SK-N-SH (cell line): ENCODE measurements around the gene HIGD1C. TPM values are rescaled to one million over a fixed set of nuclear protein-coding genes. Genes with fewer than 3 reads are reported as not detected.

Experiments
- CTCF ChIA-PET: fragments of 300-600, 350-600 bp; formaldehyde crosslinking; extraction: SDS; loops from one replicate; lab custom pipeline; 2021; lab: Yijun Ruan, JAX
- POLR2A ChIA-PET: fragments of 350-600 bp; sonication (Branson Sonifier 250); formaldehyde crosslinking; extraction: SDS; loops from one replicate; lab custom pipeline; 2020; ENCODE audit warnings: antibody characterized with exemption, inconsistent platforms; lab: Yijun Ruan, JAX
- DNase-seq: peaks from one replicate; pipeline ENCODE4 v3.0.0; 2012
- H2AFZ ChIP-seq: fragments of 200-600 bp; sonication (generic); 2 replicates; pipeline ENCODE4 v1.8.1; 2016; ENCODE audit warnings: antibody characterized with exemption, mild to moderate bottlenecking, low read depth
- H3F3A ChIP-seq: fragments of 200-600 bp; sonication (generic); replicated peaks from 2 replicates; pipeline ENCODE3; 2016; ENCODE audit warnings: antibody characterized with exemption, mild to moderate bottlenecking; ENCODE audit not compliant: insufficient read depth
- H3K27ac ChIP-seq, 2 experiments: fragments of 200-500 bp in 1 of 2; fragments of 200-600 bp in 1 of 2; sonication (Bioruptor generic) in 1 of 2; sonication (generic), shearing (Covaris generic) in 1 of 2; 2 replicates each; pipeline versions ENCODE4 v1.5.1 to v1.6.1; 2014 to 2016; ENCODE audit warnings: low read depth in 2 of 2, inconsistent platforms in 1 of 2, low read length in 1 of 2, mild to moderate bottlenecking in 1 of 2, mixed read lengths in 1 of 2
- H3K27me3 ChIP-seq: fragments of 200-600 bp; sonication (generic), shearing (Covaris generic); 2 replicates; pipeline ENCODE4 v1.6.1; 2016; ENCODE audit warnings: mixed run types; ENCODE audit not compliant: insufficient read depth
- H3K36me3 ChIP-seq, 2 experiments: fragments of 200-500 bp in 1 of 2; fragments of 200-600 bp in 1 of 2; sonication (Bioruptor generic) in 1 of 2; sonication (generic) in 1 of 2; replicated peaks in 1 of 2; 2 replicates each; pipeline versions ENCODE3 to v1.5.1; 2014 to 2016; ENCODE audit warnings: low read length in 1 of 2, mild to moderate bottlenecking in 1 of 2; ENCODE audit not compliant: insufficient read depth in 2 of 2, control insufficient read depth in 1 of 2
- H3K4me1 ChIP-seq, 2 experiments: fragments of 200-500 bp in 1 of 2; fragments of 200-600 bp in 1 of 2; sonication (Bioruptor generic) in 1 of 2; sonication (generic), shearing (Covaris generic) in 1 of 2; 2 replicates each; pipeline versions ENCODE4 v1.5.1 to v1.6.1; 2014 to 2016; ENCODE audit warnings: low read depth in 1 of 2, low read length in 1 of 2, mixed run types in 1 of 2; ENCODE audit not compliant: insufficient read depth in 2 of 2, control insufficient read depth in 1 of 2
- H3K4me2 ChIP-seq: fragments of 200-600 bp; sonication (generic), shearing (Covaris generic); 2 replicates; pipeline ENCODE4 v1.6.1; 2017; ENCODE audit warnings: mixed run types
- H3K4me3 ChIP-seq, 2 experiments: fragments of 200-500 bp in 1 of 2; fragments of 200-600 bp in 1 of 2; sonication (Bioruptor generic) in 1 of 2; sonication (generic), shearing (Covaris generic) in 1 of 2; 2 replicates each; pipeline versions ENCODE4 v1.5.1 to v1.8.1; 2014 to 2016; ENCODE audit warnings: low read depth in 2 of 2, inconsistent platforms in 1 of 2, low read length in 1 of 2, mild to moderate bottlenecking in 1 of 2, mixed read lengths in 1 of 2, moderate library complexity in 1 of 2
- H3K79me2 ChIP-seq: fragments of 200-600 bp; sonication (generic); 2 replicates; pipeline ENCODE4 v1.8.1; 2017; ENCODE audit warnings: mild to moderate bottlenecking; ENCODE audit not compliant: insufficient read depth
- H3K9ac ChIP-seq: fragments of 200-600 bp; sonication (generic); 2 replicates; pipeline ENCODE4 v1.6.1; 2017; ENCODE audit warnings: mixed run types
- H3K9me2 ChIP-seq: fragments of 200-600 bp; sonication (generic); 2 replicates; pipeline ENCODE4 v1.6.1; 2017; ENCODE audit warnings: mixed run types
- H3K9me3 ChIP-seq: fragments of 200-600 bp; sonication (generic); 2 replicates; pipeline ENCODE4 v1.6.1; 2017; ENCODE audit warnings: mixed run types, mild to moderate bottlenecking, moderate library complexity
- H4K20me1 ChIP-seq: fragments of 200-600 bp; sonication (generic); 2 replicates; pipeline ENCODE4 v1.6.1; 2017; ENCODE audit warnings: mild to moderate bottlenecking, mixed run types; ENCODE audit not compliant: insufficient read depth
- ELF1 ChIP-seq: IDR thresholded peaks from 2 replicates; pipeline ENCODE4 v1.4.0; 2012
- EZH2phosphoT487 ChIP-seq: fragments of 200-600 bp; sonication (generic); IDR thresholded peaks from 2 replicates; pipeline ENCODE4 v1.6.1; 2017; ENCODE audit warnings: low read depth, mixed run types, mild to moderate bottlenecking, antibody characterized with exemption, moderate library complexity, borderline replicate concordance
- FOSL2 ChIP-seq: IDR thresholded peaks from 2 replicates; pipeline ENCODE4 v1.4.0; 2012; ENCODE audit warnings: low read depth, mild to moderate bottlenecking, moderate library complexity, borderline replicate concordance
- GATA2 ChIP-seq: sonication (generic); formaldehyde crosslinking; IDR thresholded peaks from 2 replicates; pipeline ENCODE4 v1.5.0; 2020; ENCODE audit warnings: mild to moderate bottlenecking, missing genetic modification reagents
- MAX ChIP-seq: IDR thresholded peaks from 2 replicates; pipeline ENCODE4 v1.4.0; 2012; ENCODE audit warnings: low read depth
- MXI1 ChIP-seq: IDR thresholded peaks from 2 replicates; pipeline ENCODE4 v1.6.1; 2012; ENCODE audit warnings: mild to moderate bottlenecking, low read depth, low read length, improper control_type of control experiment
- NFIC ChIP-seq: IDR thresholded peaks from 2 replicates; pipeline ENCODE4 v1.4.0; 2012; ENCODE audit warnings: borderline replicate concordance
- POLR2AphosphoS5 ChIP-seq: IDR thresholded peaks from 2 replicates; pipeline ENCODE4 v1.6.1; 2012; ENCODE audit warnings: low read depth, low read length
- RAD21 ChIP-seq: IDR thresholded peaks from 2 replicates; pipeline ENCODE4 v1.6.1; 2012; ENCODE audit warnings: mild to moderate bottlenecking, low read length
- RCOR1 ChIP-seq: fragments of 150-350 bp; IDR thresholded peaks from 2 replicates; pipeline ENCODE4 v1.6.1; 2017; ENCODE audit warnings: antibody characterized with exemption, low read length
- REST ChIP-seq: IDR thresholded peaks from 2 replicates; pipeline ENCODE4 v1.6.1; 2012; ENCODE audit warnings: mild to moderate bottlenecking, low read depth, low read length, moderate library complexity
- SIN3A ChIP-seq: IDR thresholded peaks from 2 replicates; pipeline ENCODE4 v1.6.1; 2012; ENCODE audit warnings: low read depth, mild to moderate bottlenecking, low read length, moderate library complexity, borderline replicate concordance
- SMC3 ChIP-seq: IDR thresholded peaks from 2 replicates; pipeline ENCODE4 v1.6.1; 2012; ENCODE audit warnings: low read depth, low read length, improper control_type of control experiment
- TAF1 ChIP-seq: IDR thresholded peaks from 2 replicates; pipeline ENCODE4 v1.6.1; 2012; ENCODE audit warnings: low read depth, mild to moderate bottlenecking, low read length, moderate library complexity, borderline replicate concordance
- TCF12 ChIP-seq: IDR thresholded peaks from 2 replicates; pipeline ENCODE4 v1.4.0; 2012
- TEAD4 ChIP-seq: IDR thresholded peaks from 2 replicates; pipeline ENCODE4 v1.4.0; 2012; ENCODE audit warnings: mild to moderate bottlenecking, borderline replicate concordance; ENCODE audit not compliant: insufficient read depth
- USF1 ChIP-seq: IDR thresholded peaks from 2 replicates; pipeline ENCODE4 v1.4.0; 2012; ENCODE audit warnings: low read depth, borderline replicate concordance
- YY1 ChIP-seq: IDR thresholded peaks from 2 replicates; pipeline ENCODE4 v1.4.0; 2012; ENCODE audit warnings: low read depth, mild to moderate bottlenecking
- WGBS: methylation state at CpG from one replicate; pipeline ENCODE4 v1.1.6; 2017; ENCODE audit warnings: low lambda C conversion rate; 5-methylcytosine and 5-hydroxymethylcytosine counted together
- polyA plus RNA-seq, 3 experiments: library from polyadenylated mRNA; depleted of rRNA; stranded (reverse); fragments of >200 nt; gene quantifications; 2 replicates each; pipeline ENCODE4 v1.2.3, GENCODE V29; 2012

HIGD1C gene
- polyA plus RNA-seq, 1 of the 3 experiments (the other 2 are of a cell fraction): not detected

- TF ChIP-seq TEAD4 (no peak), YY1 (no peak), REST (no peak), RCOR1 (no peak), SMC3 (no peak), FOSL2 (no peak), POLR2AphosphoS5 (no peak)
- TF ChIP-seq, all 33 proteins: peak for 0
These were observed 15.4 kb upstream of the HIGD1C start (continued) for GRCh38 chr12:50936821-50937530.

GRCh38 chr12:50937653-50938052 lies 14.7 kb upstream of the HIGD1C start:
- H3F3A ChIP-seq: no peaks in the 10 kb centered on the region
- H3K79me2 ChIP-seq: no peaks in the 10 kb centered on the region
- CTCF ChIA-PET: interaction anchor here (1.2 kb wide), 1 partner anchor 112 kb away, joined by 3 read pairs; no protein-coding TSS in a partner anchor
- H3K36me3 ChIP-seq: no peaks in the 10 kb centered on the region
- DNase-seq: no peak
- WGBS: 60% methylated on average over 1 of the region's 1 CpG
- H3K9ac ChIP-seq: no peak overlapping the region
- H3K4me3 ChIP-seq: no peak overlapping the region
- H3K9me2 ChIP-seq: no peaks in the 10 kb centered on the region
- H3K9me3 ChIP-seq: no peaks in the 10 kb centered on the region
- no peak overlapping the region for H3K27ac ChIP-seq
- TF ChIP-seq SIN3A (no peak), TCF12 (no peak), MXI1 (no peak), TEAD4 (no peak), RAD21 (no peak), TAF1 (no peak), NFIC (no peak), EZH2phosphoT487 (no peak), RCOR1 (no peak), MAX (no peak), ELF1 (no peak), USF1 (no peak), GATA2 (no peak)
- TF ChIP-seq, all 33 proteins: peak for 0
- H3K4me1 ChIP-seq: peaks cover 0 to 6% of the 10 kb centered on the region in 2 experiments; a peak in 1 of 4 replicates
- H3K4me2 ChIP-seq: no peak overlapping the region
- H3K27me3 ChIP-seq: no peaks in the 10 kb centered on the region
- no peaks in the 10 kb centered on the region for H4K20me1 ChIP-seq
- POLR2A ChIA-PET: no interaction called here
- no peak overlapping the region for H2AFZ ChIP-seq
